ENCODE measurements around the gene TECPR2. TPM values are rescaled to one million over a fixed set of nuclear protein-coding genes. Genes with fewer than 3 reads are reported as not detected.

The TECPR2 gene
- total and polyA plus RNA-seq, 2 of the 13 experiments (the other 11 are each of a cell fraction or from before 2014, with no cell fraction given), result 3.5 to 5.7 TPM

- no peak overlapping the region for H3K9ac ChIP-seq (ENCODE audit: insufficient read depth, low read depth, low read length)
- no peak for ATAC-seq
- no peaks in the 10 kb centered on the region for H4K20me1 ChIP-seq (ENCODE audit: insufficient read depth, low read length)
- H3K4me3 ChIP-seq (replicated peaks in 1 of 3; ENCODE audit: insufficient read depth in 1 of 3, low read depth in 2 of 3, low read length in 3 of 3), result no peak overlapping the region
- H3K4me2 ChIP-seq (ENCODE audit: low read depth, low read length), result no peak overlapping the region
- DNase-seq (ENCODE audit: low spot score), result no peak
- BruUV-seq (replicated peaks), result no TSS peak
- no peak overlapping the region for H2AFZ ChIP-seq (ENCODE audit: low read length)
- intact Hi-C loops (cut with micrococcal nuclease; ENCODE audit: unreplicated experiment) (loop anchor here (5.0 kb wide), 1 partner anchor 198 kb away; the partner anchor contains the start of gene ZNF839), in situ Hi-C loops (cut with HindIII; ENCODE audit: extremely low pct_ligation_motif_present, low pct_unique_long_range_greater_than_20kb) (loop anchor here (5.0 kb wide), 1 partner anchor 78 kb away; no protein-coding TSS in a partner anchor)
- no peaks in the 10 kb centered on the region for H3K79me2 ChIP-seq (ENCODE audit: insufficient read depth, low read length)
- H3K27ac ChIP-seq (ENCODE audit: extremely low read length, insufficient read depth, low read length), result no peak overlapping the region
- WGBS (ENCODE audit: low lambda C conversion rate), result 55% methylated on average over 9 of the region's 12 CpGs
- no peak for FAIRE-seq
- ChIA-PET CTCF (ENCODE audit: low intra/inter-chr PET ratio, low total read pairs) (interaction anchor here (3.8 kb wide), 1 partner anchor 78 kb away, joined by 59 read pairs; no protein-coding TSS in a partner anchor), POLR2A (interaction anchor here (0.7 to 1.5 kb wide), 3 partner anchors 26 to 77 kb away, joined by 3 to 4 read pairs (median 4); no protein-coding TSS in a partner anchor)
- no peaks in the 10 kb centered on the region for H3K36me3 ChIP-seq (replicated peaks in 1 of 2; ENCODE audit: control insufficient read depth in 1 of 2, insufficient read depth in 2 of 2, low read length in 2 of 2)
- H3K4me1 ChIP-seq (ENCODE audit: insufficient read depth, low read length), result peaks cover 65% of the 10 kb centered on the region
- H3K9me3 ChIP-seq (ENCODE audit: low read length), result no peaks in the 10 kb centered on the region
- TF ChIP-seq ZNF121 (CRISPR knock-in tag; IDR thresholded peaks at IDR 0.05) (peak; percentile 81), MTF1 (CRISPR knock-in tag; IDR thresholded peaks at IDR 0.05) (no peak), RBAK (CRISPR knock-in tag; IDR thresholded peaks at IDR 0.05) (no peak), ZSCAN29 (CRISPR knock-in tag; conservative IDR thresholded peaks at IDR 0.05) (no peak), SIN3B (IDR thresholded peaks at IDR 0.05; ENCODE audit: low read length) (no peak), TCF7L2 (IDR thresholded peaks at IDR 0.05; ENCODE audit: low read depth, low read length) (no peak)
- TF ChIP-seq, protein P1, sequence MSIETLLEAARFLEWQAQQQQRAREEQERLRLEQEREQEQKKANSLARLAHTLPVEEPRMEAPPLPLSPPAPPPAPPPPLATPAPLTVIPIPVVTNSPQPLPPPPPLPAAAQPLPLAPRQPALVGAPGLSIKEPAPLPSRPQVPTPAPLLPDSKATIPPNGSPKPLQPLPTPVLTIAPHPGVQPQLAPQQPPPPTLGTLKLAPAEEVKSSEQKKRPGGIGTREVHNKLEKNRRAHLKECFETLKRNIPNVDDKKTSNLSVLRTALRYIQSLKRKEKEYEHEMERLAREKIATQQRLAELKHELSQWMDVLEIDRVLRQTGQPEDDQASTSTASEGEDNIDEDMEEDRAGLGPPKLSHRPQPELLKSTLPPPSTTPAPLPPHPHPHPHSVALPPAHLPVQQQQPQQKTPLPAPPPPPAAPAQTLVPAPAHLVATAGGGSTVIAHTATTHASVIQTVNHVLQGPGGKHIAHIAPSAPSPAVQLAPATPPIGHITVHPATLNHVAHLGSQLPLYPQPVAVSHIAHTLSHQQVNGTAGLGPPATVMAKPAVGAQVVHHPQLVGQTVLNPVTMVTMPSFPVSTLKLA (IDR thresholded peaks at IDR 0.05), result peak; percentile 50
- no peaks in the 10 kb centered on the region for H3K27me3 ChIP-seq (ENCODE audit: control insufficient read depth in 1 of 2, insufficient read depth in 2 of 2, low read length in 2 of 2)
Measured at GRCh38 chr14:102514987-102515733, 152.4 kb downstream of the TECPR2 start.
